HepG2 (cell line): ENCODE measurements around the gene PRPSAP2. TPM values are rescaled to one million over a fixed set of nuclear protein-coding genes. Genes with fewer than 3 reads are reported as not detected.

ENCODE experiments used
- NR2F6 ChIP-seq, 2 experiments: IDR thresholded peaks; 2 replicates each; pipeline ENCODE4 v1.6.1; 2016; ENCODE audit warnings: antibody characterized with exemption in 1 of 2, mild to moderate bottlenecking in 1 of 2
- SOX6 ChIP-seq, 2 experiments: fragments of 450-650 bp in 1 of 2; sonication (generic) in 1 of 2; formaldehyde crosslinking in 1 of 2; IDR thresholded peaks; 2 replicates each; pipeline versions ENCODE4 v1.4.0 to v1.6.1; 2017 to 2020; ENCODE audit warnings: antibody characterized with exemption in 1 of 2, mild to moderate bottlenecking in 1 of 2, missing genetic modification reagents in 1 of 2
- polyA plus RNA-seq, 8 experiments: library from polyadenylated mRNA; depleted of rRNA in 3 of 8; stranded (reverse) in 7 of 8; unstranded in 1 of 8; fragments of >200 nt; fragmentation: Illumina TruSeq in 4 of 8; extraction: Trizol in 4 of 8; gene quantifications; 2 replicates each; pipeline versions ENCODE4 v1.2.1 to v1.2.3, GENCODE V29; 2011 to 2016; ENCODE audit warnings: low read depth in 4 of 8, missing spikeins in 1 of 8, mixed read lengths in 1 of 8; ENCODE audit not compliant: insufficient read depth in 1 of 8
- total RNA-seq, 5 experiments: library from RNA; depleted of rRNA; stranded (reverse); fragments of >200 nt; fragmentation: Illumina TruSeq; extraction: Trizol; gene quantifications; 2 replicates each; pipeline ENCODE4 v1.2.3, GENCODE V29; 2016; ENCODE audit warnings: low read depth in 1 of 5
- TF ChIP-seq, protein P1 (sequence below): sonication (generic); formaldehyde crosslinking; IDR thresholded peaks from 2 replicates; pipeline ENCODE4 v1.9.0; 2021; ENCODE audit warnings: mild to moderate bottlenecking, missing genetic modification reagents
- TF ChIP-seq, protein P2 (sequence below): sonication (generic); formaldehyde crosslinking; IDR thresholded peaks from 2 replicates; pipeline ENCODE4 v1.4.0; 2020; ENCODE audit warnings: missing genetic modification reagents
- TF ChIP-seq, protein P3 (sequence below): IDR thresholded peaks from 2 replicates; pipeline ENCODE4 v1.4.0; 2020; ENCODE audit warnings: mild to moderate bottlenecking, missing genetic modification reagents

Gene PRPSAP2
- total and polyA plus RNA-seq, 2 of the 13 experiments (the other 11 are each of a cell fraction or from before 2014, with no cell fraction given) = 34.0 to 58.9 TPM

DNA sequence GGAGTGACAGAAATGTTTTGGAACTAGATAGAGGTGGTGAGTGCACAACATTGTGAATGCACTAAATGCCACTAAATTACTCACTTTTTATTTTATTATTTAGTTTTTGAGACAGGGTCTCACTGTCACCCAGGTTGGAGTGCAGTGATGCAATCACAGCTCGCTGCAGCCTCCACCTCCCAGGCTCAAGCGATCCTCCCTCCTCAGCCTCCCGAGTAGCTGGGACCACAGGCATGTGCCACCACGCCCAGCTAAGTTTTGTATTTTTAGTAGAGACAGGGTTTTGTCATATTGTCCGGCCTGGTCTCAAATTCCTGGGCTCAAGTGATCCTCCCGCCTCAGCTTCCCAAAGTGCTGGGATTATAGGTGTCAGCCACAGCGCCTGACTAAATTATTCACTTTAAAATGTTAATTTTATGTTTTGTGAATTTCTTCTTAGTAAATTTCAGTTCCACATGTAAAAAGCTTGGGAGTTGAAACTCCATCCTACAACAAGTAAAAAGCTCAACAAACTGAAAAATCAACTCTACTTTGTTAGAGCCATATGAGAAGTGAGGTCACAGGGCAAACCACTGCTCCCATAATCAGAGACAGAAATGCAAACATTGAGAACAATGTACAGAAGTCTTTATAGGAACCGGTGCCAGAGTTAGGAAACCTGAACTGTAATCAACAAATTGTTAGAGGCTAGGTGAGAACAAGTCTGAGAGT, 80.2 kb downstream of the PRPSAP2 start (continued):
- TF ChIP-seq, protein P1, sequence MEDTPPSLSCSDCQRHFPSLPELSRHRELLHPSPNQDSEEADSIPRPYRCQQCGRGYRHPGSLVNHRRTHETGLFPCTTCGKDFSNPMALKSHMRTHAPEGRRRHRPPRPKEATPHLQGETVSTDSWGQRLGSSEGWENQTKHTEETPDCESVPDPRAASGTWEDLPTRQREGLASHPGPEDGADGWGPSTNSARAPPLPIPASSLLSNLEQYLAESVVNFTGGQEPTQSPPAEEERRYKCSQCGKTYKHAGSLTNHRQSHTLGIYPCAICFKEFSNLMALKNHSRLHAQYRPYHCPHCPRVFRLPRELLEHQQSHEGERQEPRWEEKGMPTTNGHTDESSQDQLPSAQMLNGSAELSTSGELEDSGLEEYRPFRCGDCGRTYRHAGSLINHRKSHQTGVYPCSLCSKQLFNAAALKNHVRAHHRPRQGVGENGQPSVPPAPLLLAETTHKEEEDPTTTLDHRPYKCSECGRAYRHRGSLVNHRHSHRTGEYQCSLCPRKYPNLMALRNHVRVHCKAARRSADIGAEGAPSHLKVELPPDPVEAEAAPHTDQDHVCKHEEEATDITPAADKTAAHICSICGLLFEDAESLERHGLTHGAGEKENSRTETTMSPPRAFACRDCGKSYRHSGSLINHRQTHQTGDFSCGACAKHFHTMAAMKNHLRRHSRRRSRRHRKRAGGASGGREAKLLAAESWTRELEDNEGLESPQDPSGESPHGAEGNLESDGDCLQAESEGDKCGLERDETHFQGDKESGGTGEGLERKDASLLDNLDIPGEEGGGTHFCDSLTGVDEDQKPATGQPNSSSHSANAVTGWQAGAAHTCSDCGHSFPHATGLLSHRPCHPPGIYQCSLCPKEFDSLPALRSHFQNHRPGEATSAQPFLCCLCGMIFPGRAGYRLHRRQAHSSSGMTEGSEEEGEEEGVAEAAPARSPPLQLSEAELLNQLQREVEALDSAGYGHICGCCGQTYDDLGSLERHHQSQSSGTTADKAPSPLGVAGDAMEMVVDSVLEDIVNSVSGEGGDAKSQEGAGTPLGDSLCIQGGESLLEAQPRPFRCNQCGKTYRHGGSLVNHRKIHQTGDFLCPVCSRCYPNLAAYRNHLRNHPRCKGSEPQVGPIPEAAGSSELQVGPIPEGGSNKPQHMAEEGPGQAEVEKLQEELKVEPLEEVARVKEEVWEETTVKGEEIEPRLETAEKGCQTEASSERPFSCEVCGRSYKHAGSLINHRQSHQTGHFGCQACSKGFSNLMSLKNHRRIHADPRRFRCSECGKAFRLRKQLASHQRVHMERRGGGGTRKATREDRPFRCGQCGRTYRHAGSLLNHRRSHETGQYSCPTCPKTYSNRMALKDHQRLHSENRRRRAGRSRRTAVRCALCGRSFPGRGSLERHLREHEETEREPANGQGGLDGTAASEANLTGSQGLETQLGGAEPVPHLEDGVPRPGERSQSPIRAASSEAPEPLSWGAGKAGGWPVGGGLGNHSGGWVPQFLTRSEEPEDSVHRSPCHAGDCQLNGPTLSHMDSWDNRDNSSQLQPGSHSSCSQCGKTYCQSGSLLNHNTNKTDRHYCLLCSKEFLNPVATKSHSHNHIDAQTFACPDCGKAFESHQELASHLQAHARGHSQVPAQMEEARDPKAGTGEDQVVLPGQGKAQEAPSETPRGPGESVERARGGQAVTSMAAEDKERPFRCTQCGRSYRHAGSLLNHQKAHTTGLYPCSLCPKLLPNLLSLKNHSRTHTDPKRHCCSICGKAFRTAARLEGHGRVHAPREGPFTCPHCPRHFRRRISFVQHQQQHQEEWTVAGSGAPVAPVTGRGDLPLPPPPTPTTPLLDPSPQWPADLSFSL = no peak
- TF ChIP-seq NR2F6 (IDR thresholded peaks at IDR 0.05) (peak; percentile 92), NR2F6 (CRISPR knock-in tag; IDR thresholded peaks at IDR 0.05) (peak; percentile 85), SOX6 (IDR thresholded peaks at IDR 0.05) (no peak), SOX6 (CRISPR knock-in tag; IDR thresholded peaks at IDR 0.05) (peak; percentile 75)
- TF ChIP-seq, protein P2, sequence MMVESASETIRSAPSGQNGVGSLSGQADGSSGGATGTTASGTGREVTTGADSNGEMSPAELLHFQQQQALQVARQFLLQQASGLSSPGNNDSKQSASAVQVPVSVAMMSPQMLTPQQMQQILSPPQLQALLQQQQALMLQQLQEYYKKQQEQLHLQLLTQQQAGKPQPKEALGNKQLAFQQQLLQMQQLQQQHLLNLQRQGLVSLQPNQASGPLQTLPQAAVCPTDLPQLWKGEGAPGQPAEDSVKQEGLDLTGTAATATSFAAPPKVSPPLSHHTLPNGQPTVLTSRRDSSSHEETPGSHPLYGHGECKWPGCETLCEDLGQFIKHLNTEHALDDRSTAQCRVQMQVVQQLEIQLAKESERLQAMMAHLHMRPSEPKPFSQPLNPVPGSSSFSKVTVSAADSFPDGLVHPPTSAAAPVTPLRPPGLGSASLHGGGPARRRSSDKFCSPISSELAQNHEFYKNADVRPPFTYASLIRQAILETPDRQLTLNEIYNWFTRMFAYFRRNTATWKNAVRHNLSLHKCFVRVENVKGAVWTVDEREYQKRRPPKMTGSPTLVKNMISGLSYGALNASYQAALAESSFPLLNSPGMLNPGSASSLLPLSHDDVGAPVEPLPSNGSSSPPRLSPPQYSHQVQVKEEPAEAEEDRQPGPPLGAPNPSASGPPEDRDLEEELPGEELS (CRISPR knock-in tag) = 0 out of 2 replicates have a peak, but pooled peaks have one; percentile 20
- TF ChIP-seq, protein P3, sequence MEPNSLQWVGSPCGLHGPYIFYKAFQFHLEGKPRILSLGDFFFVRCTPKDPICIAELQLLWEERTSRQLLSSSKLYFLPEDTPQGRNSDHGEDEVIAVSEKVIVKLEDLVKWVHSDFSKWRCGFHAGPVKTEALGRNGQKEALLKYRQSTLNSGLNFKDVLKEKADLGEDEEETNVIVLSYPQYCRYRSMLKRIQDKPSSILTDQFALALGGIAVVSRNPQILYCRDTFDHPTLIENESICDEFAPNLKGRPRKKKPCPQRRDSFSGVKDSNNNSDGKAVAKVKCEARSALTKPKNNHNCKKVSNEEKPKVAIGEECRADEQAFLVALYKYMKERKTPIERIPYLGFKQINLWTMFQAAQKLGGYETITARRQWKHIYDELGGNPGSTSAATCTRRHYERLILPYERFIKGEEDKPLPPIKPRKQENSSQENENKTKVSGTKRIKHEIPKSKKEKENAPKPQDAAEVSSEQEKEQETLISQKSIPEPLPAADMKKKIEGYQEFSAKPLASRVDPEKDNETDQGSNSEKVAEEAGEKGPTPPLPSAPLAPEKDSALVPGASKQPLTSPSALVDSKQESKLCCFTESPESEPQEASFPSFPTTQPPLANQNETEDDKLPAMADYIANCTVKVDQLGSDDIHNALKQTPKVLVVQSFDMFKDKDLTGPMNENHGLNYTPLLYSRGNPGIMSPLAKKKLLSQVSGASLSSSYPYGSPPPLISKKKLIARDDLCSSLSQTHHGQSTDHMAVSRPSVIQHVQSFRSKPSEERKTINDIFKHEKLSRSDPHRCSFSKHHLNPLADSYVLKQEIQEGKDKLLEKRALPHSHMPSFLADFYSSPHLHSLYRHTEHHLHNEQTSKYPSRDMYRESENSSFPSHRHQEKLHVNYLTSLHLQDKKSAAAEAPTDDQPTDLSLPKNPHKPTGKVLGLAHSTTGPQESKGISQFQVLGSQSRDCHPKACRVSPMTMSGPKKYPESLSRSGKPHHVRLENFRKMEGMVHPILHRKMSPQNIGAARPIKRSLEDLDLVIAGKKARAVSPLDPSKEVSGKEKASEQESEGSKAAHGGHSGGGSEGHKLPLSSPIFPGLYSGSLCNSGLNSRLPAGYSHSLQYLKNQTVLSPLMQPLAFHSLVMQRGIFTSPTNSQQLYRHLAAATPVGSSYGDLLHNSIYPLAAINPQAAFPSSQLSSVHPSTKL = peak; percentile 34; the same call in 1 of the 2 replicates
